HepG2 (cell line): ENCODE results near the gene PUM1. TPM values are rescaled to one million over a fixed set of nuclear protein-coding genes. Genes with fewer than 3 reads are reported as not detected.

Experiments used
- ATAC-seq: fragments of 200-7000 bp; cut with Tn5 transposase; 3 replicates; pipeline ENCODE4 v1.9.1; 2020; ENCODE audit warnings: mild to moderate bottlenecking, moderate library complexity
- BruUV-seq: library from RNA; stranded (reverse); fragments of 400-500 nt; replicated peaks from 2 replicates; lab custom pipeline; 2021; lab: Mats Ljungman, UMichigan
- CTCF ChIA-PET: fragments of 300-600 bp; formaldehyde crosslinking; extraction: SDS; loops from one replicate; lab custom pipeline; 2021; ENCODE audit warnings: low total read pairs, inconsistent platforms, low intra/inter-chr PET ratio; lab: Yijun Ruan, JAX
- POLR2A ChIA-PET: fragments of 350-600 bp; sonication (Branson Sonifier 250); formaldehyde crosslinking; loops from one replicate; lab custom pipeline; 2020; ENCODE audit warnings: antibody characterized with exemption, inconsistent platforms; lab: Yijun Ruan, JAX
- DNase-seq: peaks from one replicate; pipeline ENCODE4 v3.0.0-alpha.2; 2015; ENCODE audit warnings: low spot score
- FAIRE-seq: peaks from 3 replicates; lab custom pipeline; 2011; peaks lifted over from hg19 to GRCh38; lab: Jason Lieb, UNC
- H2AFZ ChIP-seq: one replicate; pipeline ENCODE4 v1.6.1; 2011; ENCODE audit warnings: low read length, inconsistent platforms
- H3K27ac ChIP-seq: fragments of 300-600 bp; 3 replicates; pipeline ENCODE4 v1.8.0; 2011; ENCODE audit warnings: mixed run types, mild to moderate bottlenecking, mixed read lengths, low read length, inconsistent platforms; ENCODE audit not compliant: insufficient read depth; ENCODE audit errors: extremely low read length
- H3K27me3 ChIP-seq, 2 experiments: fragments of 200-600 bp in 1 of 2; 2 replicates in 1 of 2; 3 replicates in 1 of 2; pipeline versions ENCODE4 v1.6.0 to v1.8.0; 2011; ENCODE audit warnings: low read length in 2 of 2, mild to moderate bottlenecking in 2 of 2, moderate library complexity in 2 of 2, inconsistent platforms in 1 of 2; ENCODE audit not compliant: insufficient read depth in 2 of 2, control insufficient read depth in 1 of 2
- H3K36me3 ChIP-seq, 2 experiments: fragments of 200-600 bp in 1 of 2; replicated peaks in 1 of 2; 2 replicates in 1 of 2; 3 replicates in 1 of 2; pipeline versions ENCODE4 v1.5.1 to v1.8.0; 2011; ENCODE audit warnings: low read length in 2 of 2, inconsistent platforms in 1 of 2; ENCODE audit not compliant: insufficient read depth in 2 of 2, control insufficient read depth in 1 of 2
- H3K4me1 ChIP-seq: 2 replicates; pipeline ENCODE4 v1.5.1; 2012; ENCODE audit warnings: low read length, inconsistent platforms; ENCODE audit not compliant: insufficient read depth
- H3K4me2 ChIP-seq: 2 replicates; pipeline ENCODE4 v1.6.0; 2011; ENCODE audit warnings: low read depth, low read length, inconsistent platforms
- H3K4me3 ChIP-seq, 3 experiments: fragments of 200-600 bp in 1 of 3; sonication (generic), shearing (Covaris generic) in 1 of 3; replicated peaks in 1 of 3; 2 replicates each; pipeline ENCODE4 v1.5.1; 2011 to 2016; ENCODE audit warnings: low read length in 3 of 3, inconsistent platforms in 2 of 3, low read depth in 2 of 3, mild to moderate bottlenecking in 2 of 3, control low read depth in 1 of 3, mixed read lengths in 1 of 3; ENCODE audit not compliant: insufficient read depth in 1 of 3
- H3K79me2 ChIP-seq: one replicate; pipeline ENCODE4 v1.6.1; 2011; ENCODE audit warnings: low read length, inconsistent platforms; ENCODE audit not compliant: insufficient read depth
- H3K9ac ChIP-seq: 2 replicates; pipeline ENCODE4 v1.6.0; 2011; ENCODE audit warnings: mild to moderate bottlenecking, low read depth, low read length, inconsistent platforms; ENCODE audit not compliant: insufficient read depth
- H3K9me3 ChIP-seq: 2 replicates; pipeline ENCODE4 v1.5.1; 2012; ENCODE audit warnings: mild to moderate bottlenecking, low read length
- H4K20me1 ChIP-seq: 2 replicates; pipeline ENCODE4 v1.6.0; 2011; ENCODE audit warnings: inconsistent platforms, mild to moderate bottlenecking, low read length, moderate library complexity; ENCODE audit not compliant: insufficient read depth
- DMAP1 ChIP-seq: IDR thresholded peaks from 2 replicates; pipeline ENCODE4 v1.6.1; 2016
- IKZF5 ChIP-seq: IDR thresholded peaks from 2 replicates; pipeline ENCODE4 v1.6.1; 2018; ENCODE audit warnings: missing genetic modification reagents, mild to moderate bottlenecking, missing compliant biosample characterization
- KDM2A ChIP-seq: sonication (generic); formaldehyde crosslinking; IDR thresholded peaks from 2 replicates; pipeline ENCODE4 v1.4.0; 2020; ENCODE audit warnings: low read depth, missing genetic modification reagents, borderline replicate concordance
- MEIS1 ChIP-seq: sonication (generic); formaldehyde crosslinking; IDR thresholded peaks from 2 replicates; pipeline ENCODE4 v1.9.0; 2021; ENCODE audit warnings: mild to moderate bottlenecking, missing genetic modification reagents, moderate library complexity, borderline replicate concordance
- NR2C2 ChIP-seq: sonication (generic); formaldehyde crosslinking; IDR thresholded peaks from 2 replicates; pipeline ENCODE4 v1.4.0; 2020; ENCODE audit warnings: missing genetic modification reagents, mild to moderate bottlenecking, moderate library complexity, borderline replicate concordance
- NR2F6 ChIP-seq, 2 experiments: IDR thresholded peaks; 2 replicates each; pipeline ENCODE4 v1.6.1; 2016; ENCODE audit warnings: antibody characterized with exemption in 1 of 2, mild to moderate bottlenecking in 1 of 2
- PRDM10 ChIP-seq: sonication (generic); formaldehyde crosslinking; IDR thresholded peaks from 2 replicates; pipeline ENCODE4 v1.4.0; 2020; ENCODE audit warnings: low read depth, missing genetic modification reagents
- RAD21 ChIP-seq: fragments of 450-650 bp; formaldehyde crosslinking; IDR thresholded peaks from 2 replicates; pipeline ENCODE4 v1.5.0; 2020; ENCODE audit warnings: mild to moderate bottlenecking
- SRSF1 ChIP-seq: fragments of 200-400 bp; formaldehyde crosslinking; optimal IDR thresholded peaks from 2 replicates; pipeline ENCODE3; 2017; ENCODE audit warnings: mild to moderate bottlenecking, low read depth, low read length, moderate library complexity
- STAT5B ChIP-seq: sonication (generic); formaldehyde crosslinking; IDR thresholded peaks from 2 replicates; pipeline ENCODE4 v1.4.0; 2020; ENCODE audit warnings: missing genetic modification reagents
- ZFP82 ChIP-seq: sonication (generic); formaldehyde crosslinking; IDR thresholded peaks from 2 replicates; pipeline ENCODE4 v1.5.1; 2020; ENCODE audit warnings: mild to moderate bottlenecking, missing genetic modification reagents, borderline replicate concordance
- ZFX ChIP-seq: sonication (generic); formaldehyde crosslinking; IDR thresholded peaks from 2 replicates; pipeline ENCODE4 v1.4.0; 2020; ENCODE audit warnings: mild to moderate bottlenecking, low read depth, missing genetic modification reagents, moderate library complexity
- ZMYM4 ChIP-seq: sonication (generic); formaldehyde crosslinking; IDR thresholded peaks from 2 replicates; pipeline ENCODE4 v1.8.1; 2023; ENCODE audit warnings: mild to moderate bottlenecking, missing genetic modification reagents
- ZNF205 ChIP-seq: IDR thresholded peaks from 2 replicates; pipeline ENCODE4 v1.6.1; 2018; ENCODE audit warnings: missing biosample characterization, missing genetic modification reagents
- ZNF317 ChIP-seq: sonication (generic); formaldehyde crosslinking; IDR thresholded peaks from 2 replicates; pipeline ENCODE4 v1.5.0; 2020; ENCODE audit warnings: mild to moderate bottlenecking, missing genetic modification reagents
- ZNF337 ChIP-seq: sonication (generic); formaldehyde crosslinking; IDR thresholded peaks from 2 replicates; pipeline ENCODE4 v1.5.1; 2020; ENCODE audit warnings: missing genetic modification reagents, low read depth, mild to moderate bottlenecking, borderline replicate concordance
- ZNF816 ChIP-seq: sonication (generic); formaldehyde crosslinking; IDR thresholded peaks from 2 replicates; pipeline ENCODE4 v1.8.0; 2022; ENCODE audit warnings: missing genetic modification reagents, mild to moderate bottlenecking, borderline replicate concordance
- WGBS: methylation state at CpG from one replicate; pipeline ENCODE4 v1.1.6; 2017; ENCODE audit warnings: low lambda C conversion rate; 5-methylcytosine and 5-hydroxymethylcytosine counted together
- in situ Hi-C: cut with HindIII; loops from 2 replicates; pipeline ENCODE4 v1.10.0; 2017; ENCODE audit warnings: low pct_unique_long_range_greater_than_20kb; ENCODE audit not compliant: extremely low pct_ligation_motif_present
- intact Hi-C: fragments of 100-400 bp; cut with micrococcal nuclease; formaldehyde crosslinking; loops from one replicate; pipeline ENCODE4 v1.10.0; 2022; ENCODE audit not compliant: unreplicated experiment
- polyA plus RNA-seq, 8 experiments: library from polyadenylated mRNA; depleted of rRNA in 3 of 8; stranded (reverse) in 7 of 8; unstranded in 1 of 8; fragments of >200 nt; fragmentation: Illumina TruSeq in 4 of 8; extraction: Trizol in 4 of 8; gene quantifications; 2 replicates each; pipeline versions ENCODE4 v1.2.1 to v1.2.3, GENCODE V29; 2011 to 2016; ENCODE audit warnings: low read depth in 4 of 8, missing spikeins in 1 of 8, mixed read lengths in 1 of 8; ENCODE audit not compliant: insufficient read depth in 1 of 8
- total RNA-seq, 5 experiments: library from RNA; depleted of rRNA; stranded (reverse); fragments of >200 nt; fragmentation: Illumina TruSeq; extraction: Trizol; gene quantifications; 2 replicates each; pipeline ENCODE4 v1.2.3, GENCODE V29; 2016; ENCODE audit warnings: low read depth in 1 of 5

The PUM1 gene
- total and polyA plus RNA-seq, 2 of the 13 experiments (the other 11 are each of a cell fraction or from before 2014, with no cell fraction given) = 64.7 to 91.0 TPM

- TF ChIP-seq MEIS1 (CRISPR knock-in tag) (no peak), PRDM10 (CRISPR knock-in tag) (no peak), ZNF816 (CRISPR knock-in tag) (no peak), SRSF1 (no peak), IKZF5 (no peak)
Observed at GRCh38 chr1:30929944-30930525, 135.5 kb downstream of the PUM1 start (continued).

- in situ Hi-C loops = no loop called here
- intact Hi-C loops = loop anchor here (1.0 to 2.0 kb wide), 2 partner anchors 128 to 147 kb away; no protein-coding TSS in a partner anchor
- TF ChIP-seq ZNF205 (CRISPR knock-in tag) (no peak), ZFX (CRISPR knock-in tag) (peak; percentile 27; the same call in 1 of the 2 replicates), ZFP82 (CRISPR knock-in tag) (no peak), RAD21 (CRISPR knock-in tag) (peak; percentile 56), STAT5B (CRISPR knock-in tag) (no peak), DMAP1 (CRISPR knock-in tag) (no peak), KDM2A (CRISPR knock-in tag) (no peak; the same call in 1 of the 2 replicates), ZMYM4 (CRISPR knock-in tag) (0 out of 2 replicates have a peak, but pooled peaks have one; percentile 24), NR2F6 (IDR thresholded peaks at IDR 0.05) (peak; percentile 83), NR2F6 (CRISPR knock-in tag; IDR thresholded peaks at IDR 0.05) (peak; percentile 91), ZNF337 (CRISPR knock-in tag) (0 out of 2 replicates have a peak, but pooled peaks have one; percentile 31), ZNF317 (CRISPR knock-in tag) (no peak), NR2C2 (CRISPR knock-in tag) (peak; percentile 43; the same call in 1 of the 2 replicates)
Observed at GRCh38 chr1:30929135-30929889, 136.2 kb downstream of the PUM1 start.

More at GRCh38 chr1:30929135-30929889, 136.2 kb downstream of the PUM1 start:
- Histone ChIP-seq H3K4me1 (peaks cover 13% of the 10 kb centered on the region), H3K9ac (no peak overlapping the region), H3K27me3 (no peaks in the 10 kb centered on the region), H2AFZ (no peak overlapping the region), H3K9me3 (no peaks in the 10 kb centered on the region), H4K20me1 (peaks cover 20% of the 10 kb centered on the region), H3K79me2 (no peaks in the 10 kb centered on the region), H3K4me2 (no peak overlapping the region), H3K27ac (no peak overlapping the region), H3K36me3 (peaks cover 14 to 16% of the 10 kb centered on the region in 2 experiments), H3K4me3 (no peak overlapping the region)
- BruUV-seq = no TSS peak
- FAIRE-seq = peak; percentile 79
- ATAC-seq = peak; percentile 77
- DNase-seq = peak; percentile 68
- WGBS = 23% methylated on average over 4 of the region's 6 CpGs
- POLR2A ChIA-PET = no interaction called here
- CTCF ChIA-PET = interaction anchor here (1.1 to 2.2 kb wide), 3 partner anchors 127 to 150 kb away, joined by 3 to 16 read pairs (median 15); no protein-coding TSS in a partner anchor
